ENCODE results near the gene GNAS-AS1.

GNAS-AS1 gene

GRCh38 chr20:58813369-58813768 lies 37.3 kb downstream of the GNAS-AS1 start:
- in situ Hi-C loops (cut with MboI; ENCODE audit: low sequenced_read_pairs) = no loop called here
- Histone ChIP-seq H3K4me1 (no peaks in the 10 kb centered on the region), H3K9me3 (peaks cover 2% of the 10 kb centered on the region; the same call in 1 of the 2 replicates), H3K36me3 (replicated peaks) (no peaks in the 10 kb centered on the region), H3K4me3 (no peak overlapping the region), H3K27me3 (ENCODE audit: low read depth) (no peaks in the 10 kb centered on the region)
- DNase-seq (ENCODE audit: low spot score in 2 of 2) = no peak

DNA sequence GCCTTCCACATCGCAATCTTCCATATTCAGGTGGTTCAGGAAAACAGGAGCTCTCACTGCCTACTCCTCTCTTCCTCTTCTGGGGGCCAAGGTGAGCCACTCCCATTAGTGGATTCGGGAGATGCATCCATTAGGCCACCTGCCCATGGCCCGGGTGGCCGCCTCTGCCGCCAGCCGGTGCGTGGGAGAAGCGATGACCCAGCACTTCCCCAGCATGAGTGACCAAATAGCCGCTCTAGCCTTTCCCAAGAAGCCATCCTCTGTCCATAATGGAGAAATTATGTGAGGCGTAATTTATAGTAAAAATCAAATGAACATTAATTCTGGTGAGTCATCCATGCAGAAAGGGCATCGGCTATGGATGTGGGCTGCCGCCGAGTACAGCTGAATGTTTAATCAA lies 39.4 kb downstream of the GNAS-AS1 start:
- Histone ChIP-seq H3K36me3 (replicated peaks) (no peaks in the 10 kb centered on the region), H3K4me1 (peaks cover 10% of the 10 kb centered on the region), H3K9me3 (peaks cover 2% of the 10 kb centered on the region; the same call in 1 of the 2 replicates), H3K27me3 (ENCODE audit: low read depth) (no peaks in the 10 kb centered on the region), H3K4me3 (no peak overlapping the region)
- in situ Hi-C loops (cut with MboI; ENCODE audit: low sequenced_read_pairs) = no loop called here
- DNase-seq (ENCODE audit: low spot score in 2 of 2) = no peak

- in situ Hi-C loops (cut with MboI; ENCODE audit: low sequenced_read_pairs) = no loop called here
- no peaks in the 10 kb centered on the region for H3K27me3 ChIP-seq (ENCODE audit: low read depth)
- H3K4me3 ChIP-seq = no peak overlapping the region
- no peaks in the 10 kb centered on the region for H3K36me3 ChIP-seq (replicated peaks)
- DNase-seq (ENCODE audit: low spot score in 2 of 2) = no peak
- peaks cover 2% of the 10 kb centered on the region; the same call in 1 of the 2 replicates for H3K9me3 ChIP-seq
- H3K4me1 ChIP-seq = peaks cover 14% of the 10 kb centered on the region
These were observed 39.8 kb downstream of the GNAS-AS1 start for GRCh38 chr20:58810879-58811250.

GRCh38 chr20:58810116-58810878 lies 40.4 kb downstream of the GNAS-AS1 start:
- peaks cover 2% of the 10 kb centered on the region; the same call in 1 of the 2 replicates for H3K9me3 ChIP-seq
- no peak for DNase-seq (ENCODE audit: low spot score in 2 of 2)
- no peaks in the 10 kb centered on the region for H3K27me3 ChIP-seq (ENCODE audit: low read depth)
- H3K4me3 ChIP-seq = no peak overlapping the region
- in situ Hi-C loops (cut with MboI; ENCODE audit: low sequenced_read_pairs) = no loop called here
- no peaks in the 10 kb centered on the region for H3K36me3 ChIP-seq (replicated peaks)
- peaks cover 14% of the 10 kb centered on the region for H3K4me1 ChIP-seq

- in situ Hi-C loops (cut with MboI; ENCODE audit: low sequenced_read_pairs) = no loop called here
- Histone ChIP-seq H3K36me3 (replicated peaks) (no peaks in the 10 kb centered on the region), H3K4me3 (no peak overlapping the region), H3K27me3 (ENCODE audit: low read depth) (no peaks in the 10 kb centered on the region), H3K9me3 (peaks cover 2% of the 10 kb centered on the region; the same call in 1 of the 2 replicates), H3K4me1 (peaks cover 14% of the 10 kb centered on the region)
- no peak for DNase-seq (ENCODE audit: low spot score in 2 of 2)
These were observed 42.2 kb downstream of the GNAS-AS1 start for GRCh38 chr20:58808271-58809046.

DNA sequence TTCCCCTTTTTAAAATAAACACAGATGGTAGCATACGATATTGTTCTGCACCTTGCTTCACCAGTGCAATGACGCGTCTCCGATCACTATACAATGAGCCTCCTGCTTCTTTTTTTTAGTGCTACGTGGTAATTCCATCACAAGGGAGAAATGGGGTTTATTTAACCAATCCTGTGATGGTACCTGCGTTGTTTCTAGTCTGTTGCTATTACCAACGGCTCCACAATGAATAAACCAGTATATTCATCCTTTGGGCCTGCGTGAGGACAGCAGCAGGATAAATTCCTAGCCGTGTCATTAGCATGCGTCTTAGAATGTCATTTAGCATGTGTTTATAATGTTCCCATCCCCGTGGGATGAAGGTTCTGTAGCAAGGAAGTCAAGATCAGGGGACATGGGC lies 42.9 kb downstream of the GNAS-AS1 start:
- H3K4me1 ChIP-seq = peaks cover 14% of the 10 kb centered on the region
- in situ Hi-C loops (cut with MboI; ENCODE audit: low sequenced_read_pairs) = no loop called here
- peaks cover 2% of the 10 kb centered on the region; the same call in 1 of the 2 replicates for H3K9me3 ChIP-seq
- DNase-seq (ENCODE audit: low spot score in 2 of 2) = no peak
- no peaks in the 10 kb centered on the region for H3K27me3 ChIP-seq (ENCODE audit: low read depth)
- no peak overlapping the region for H3K4me3 ChIP-seq
- H3K36me3 ChIP-seq (replicated peaks) = no peaks in the 10 kb centered on the region

DNA sequence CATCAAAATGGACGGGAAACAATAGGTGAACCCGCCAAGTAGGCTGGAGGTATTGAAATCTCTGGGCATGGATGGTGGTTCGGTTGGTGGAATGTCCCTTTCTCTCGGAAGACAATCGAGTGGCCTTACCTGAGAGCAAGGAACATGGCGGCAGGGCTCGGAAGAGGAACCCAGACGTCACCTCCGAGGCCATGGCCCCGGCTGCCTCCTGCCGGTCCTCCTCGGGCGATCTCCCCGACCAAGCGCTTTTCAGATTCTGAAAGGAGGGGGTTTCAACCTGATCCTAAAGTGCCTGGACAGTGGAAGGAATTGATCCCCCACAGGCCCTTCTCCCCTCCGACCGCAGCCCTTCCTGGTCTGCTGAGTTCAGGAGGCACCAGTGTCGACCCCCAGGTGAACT lies 47.2 kb downstream of the GNAS-AS1 start:
- in situ Hi-C loops (cut with MboI; ENCODE audit: low sequenced_read_pairs) = no loop called here
- Histone ChIP-seq H3K4me3 (no peak overlapping the region), H3K36me3 (replicated peaks) (no peaks in the 10 kb centered on the region), H3K9me3 (no peaks in the 10 kb centered on the region), H3K27me3 (ENCODE audit: low read depth) (no peaks in the 10 kb centered on the region), H3K4me1 (peaks cover 14% of the 10 kb centered on the region)
- no peak for DNase-seq (ENCODE audit: low spot score in 2 of 2)

DNA sequence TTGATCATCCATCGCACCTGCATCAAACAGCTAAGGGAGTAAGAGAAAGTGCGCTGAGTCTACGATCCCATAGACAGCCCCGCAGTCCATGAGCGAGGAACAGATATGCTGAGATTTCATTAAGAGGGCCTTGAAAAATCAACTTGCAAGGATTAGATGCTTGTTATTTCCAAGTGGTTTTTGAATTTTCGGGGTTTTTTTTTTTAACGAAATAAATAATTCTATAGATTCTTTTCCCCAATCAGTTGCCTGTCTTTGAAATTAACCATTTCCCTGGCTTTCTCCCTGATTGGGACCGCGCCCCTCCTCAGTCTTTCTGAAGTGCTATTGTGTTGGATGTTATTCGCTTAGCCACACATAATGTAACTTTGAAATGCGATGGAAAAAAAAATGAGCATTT lies 48.6 kb downstream of the GNAS-AS1 start:
- no peak for DNase-seq (ENCODE audit: low spot score in 2 of 2)
- Histone ChIP-seq H3K4me3 (no peak overlapping the region), H3K9me3 (no peaks in the 10 kb centered on the region), H3K4me1 (peaks cover 11% of the 10 kb centered on the region), H3K36me3 (replicated peaks) (no peaks in the 10 kb centered on the region), H3K27me3 (ENCODE audit: low read depth) (no peaks in the 10 kb centered on the region)
- in situ Hi-C loops (cut with MboI; ENCODE audit: low sequenced_read_pairs) = no loop called here

DNA sequence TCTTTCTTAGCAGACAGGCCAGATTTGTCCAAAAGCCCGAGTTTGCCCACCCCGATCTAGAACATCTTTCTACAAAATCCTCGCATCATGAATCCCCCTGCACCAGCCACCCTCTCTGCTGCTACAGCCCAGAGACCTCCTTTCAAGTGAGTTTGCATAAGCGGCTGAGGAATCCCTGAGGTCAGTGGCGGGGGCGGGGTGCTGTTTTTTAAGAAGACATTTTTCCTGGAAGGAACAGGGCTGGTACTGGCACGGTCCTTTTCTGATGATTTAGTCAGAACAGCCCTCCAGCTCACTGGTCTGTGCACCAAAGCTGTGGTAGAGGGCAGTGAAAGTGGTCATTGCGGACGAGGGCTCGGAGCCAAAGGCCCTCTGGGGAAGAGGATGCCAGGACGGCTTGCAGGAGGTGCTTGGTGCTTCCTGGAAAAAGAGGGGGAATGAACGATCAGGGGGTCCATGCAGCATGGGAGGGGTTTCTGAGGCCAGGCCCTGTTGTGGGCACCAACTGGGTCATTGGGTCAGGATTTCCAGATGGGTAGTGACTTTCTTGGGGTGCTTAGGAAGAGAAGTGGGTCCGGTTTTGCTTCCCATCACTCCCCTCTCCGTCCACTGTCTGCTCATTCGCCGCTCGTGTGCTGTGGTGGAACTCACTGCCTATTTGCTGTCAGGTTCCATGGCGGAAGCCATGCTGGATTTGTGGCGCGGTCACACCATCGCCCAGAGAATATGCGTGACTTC lies 50.4 kb downstream of the GNAS-AS1 start:
- Histone ChIP-seq H3K4me3 (no peak overlapping the region), H3K27me3 (ENCODE audit: low read depth) (no peaks in the 10 kb centered on the region), H3K36me3 (replicated peaks) (no peaks in the 10 kb centered on the region), H3K4me1 (no peaks in the 10 kb centered on the region), H3K9me3 (no peaks in the 10 kb centered on the region)
- in situ Hi-C loops (cut with MboI; ENCODE audit: low sequenced_read_pairs) = no loop called here
- no peak for DNase-seq (ENCODE audit: low spot score in 2 of 2)

DNA sequence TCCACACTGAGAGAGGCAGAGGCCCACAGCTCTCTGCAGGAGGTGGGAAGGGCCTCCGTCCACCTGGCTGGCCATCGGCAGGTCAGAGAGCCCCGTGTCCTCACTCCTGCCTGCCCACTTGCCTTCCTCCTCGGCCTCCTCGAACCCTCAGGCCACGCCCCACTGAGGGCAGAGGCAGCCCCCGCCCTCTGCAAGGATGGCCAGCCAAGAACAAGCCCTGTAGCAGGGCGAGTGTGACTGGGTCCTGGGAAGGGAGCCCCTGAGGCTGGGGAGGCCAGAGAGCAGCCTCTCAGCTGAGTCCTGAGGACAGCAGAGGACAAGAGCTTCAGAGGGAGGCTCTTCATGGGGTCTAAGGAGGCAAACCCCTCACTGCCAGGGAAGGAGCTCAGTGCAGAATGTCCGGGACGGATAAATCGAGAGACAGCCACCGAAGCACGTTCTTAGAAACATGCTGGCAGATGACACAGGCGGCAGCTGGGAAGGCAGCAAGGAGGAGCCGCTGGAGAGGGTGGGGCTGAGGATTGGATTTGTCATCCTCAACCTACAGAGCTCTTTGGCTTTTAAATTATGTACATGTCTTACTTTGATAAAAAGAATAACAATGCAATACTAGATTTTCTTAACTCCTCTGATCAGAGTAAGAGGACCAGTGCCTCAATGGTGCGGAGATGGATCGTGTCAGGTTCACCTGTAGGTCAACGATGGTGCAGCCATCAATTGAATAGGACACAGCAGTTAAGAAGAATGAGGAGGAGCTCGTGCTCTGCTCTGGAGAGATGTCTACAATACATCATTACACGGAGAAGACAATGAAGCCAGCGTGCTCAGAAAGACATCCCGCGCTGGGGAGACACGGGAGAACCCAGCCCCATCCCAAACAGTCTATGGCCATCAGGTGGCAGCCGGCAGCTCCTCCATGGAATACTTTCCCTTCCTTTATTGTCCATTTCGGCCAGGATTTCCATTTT lies 53.0 kb downstream of the GNAS-AS1 start:
- H3K27me3 ChIP-seq (ENCODE audit: low read depth) = no peaks in the 10 kb centered on the region
- in situ Hi-C loops (cut with MboI; ENCODE audit: low sequenced_read_pairs) = no loop called here

DNA sequence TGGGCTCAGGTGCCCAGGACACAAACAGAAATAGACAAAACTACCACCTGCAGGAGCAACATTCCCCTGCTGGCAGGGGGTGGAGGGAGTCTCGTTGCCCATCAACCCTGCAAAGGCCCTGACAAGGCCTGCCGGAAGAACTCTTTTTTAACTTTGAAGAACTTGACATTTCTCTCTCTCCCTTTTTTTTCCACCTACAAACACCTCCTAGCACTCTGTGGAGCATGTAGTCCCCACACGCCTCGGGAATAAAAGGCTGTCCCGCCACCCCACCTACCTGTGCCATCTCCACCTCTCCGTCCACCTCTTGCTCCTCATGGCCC lies 54.8 kb downstream of the GNAS-AS1 start:
- Histone ChIP-seq H3K36me3 (replicated peaks) (no peaks in the 10 kb centered on the region), H3K9me3 (no peaks in the 10 kb centered on the region), H3K27me3 (ENCODE audit: low read depth) (no peaks in the 10 kb centered on the region), H3K4me1 (no peaks in the 10 kb centered on the region), H3K4me3 (no peak overlapping the region)
- no peak for DNase-seq (ENCODE audit: low spot score in 2 of 2)
- in situ Hi-C loops (cut with MboI; ENCODE audit: low sequenced_read_pairs) = no loop called here

More for the DNA sequence above, 53.0 kb downstream of the GNAS-AS1 start:
- Histone ChIP-seq H3K9me3 (no peaks in the 10 kb centered on the region), H3K4me1 (no peaks in the 10 kb centered on the region), H3K4me3 (no peak overlapping the region), H3K36me3 (replicated peaks) (no peaks in the 10 kb centered on the region)
- no peak for DNase-seq (ENCODE audit: low spot score in 2 of 2)

GRCh38 chr20:58795181-58795922 lies 55.4 kb downstream of the GNAS-AS1 start:
- H3K4me3 ChIP-seq = no peak overlapping the region
- in situ Hi-C loops (cut with MboI; ENCODE audit: low sequenced_read_pairs) = no loop called here
- H3K4me1 ChIP-seq = no peaks in the 10 kb centered on the region
- DNase-seq (ENCODE audit: low spot score in 2 of 2) = no peak
- H3K9me3 ChIP-seq = no peaks in the 10 kb centered on the region
- H3K36me3 ChIP-seq (replicated peaks) = no peaks in the 10 kb centered on the region
- no peaks in the 10 kb centered on the region for H3K27me3 ChIP-seq (ENCODE audit: low read depth)

Measured in HAP-1 (cell line).